Neutrophil (primary cell): ENCODE results near the gene TENT5C.

Experiments used
- H3K27ac ChIP-seq: fragments of 200-600 bp; sonication (generic); 2 replicates; pipeline ENCODE4 v1.5.1; 2016; ENCODE audit warnings: mild to moderate bottlenecking, moderate library complexity
- H3K27me3 ChIP-seq: fragments of 200-600 bp; sonication (generic); 2 replicates; pipeline ENCODE4 v1.6.0; 2016; ENCODE audit warnings: mild to moderate bottlenecking
- H3K36me3 ChIP-seq: fragments of 200-600 bp; sonication (generic); 2 replicates; pipeline ENCODE4 v1.5.1; 2017
- H3K4me1 ChIP-seq, 2 experiments: fragments of 200-600 bp in 1 of 2; sonication (generic) in 1 of 2; 1 replicate in 1 of 2; 2 replicates in 1 of 2; pipeline versions ENCODE4 v1.5.1 to v1.6.1; 2013 to 2016; ENCODE audit warnings: low read depth in 1 of 2, low read length in 1 of 2, mild to moderate bottlenecking in 1 of 2, moderate library complexity in 1 of 2; ENCODE audit not compliant: control insufficient read depth in 1 of 2, insufficient read depth in 1 of 2
- H3K4me3 ChIP-seq, 2 experiments: fragments of 200-600 bp in 1 of 2; sonication (generic) in 1 of 2; 1 replicate in 1 of 2; 2 replicates in 1 of 2; pipeline ENCODE4 v1.5.1; 2013 to 2016; ENCODE audit warnings: low read depth in 1 of 2, low read length in 1 of 2, mild to moderate bottlenecking in 1 of 2, moderate library complexity in 1 of 2
- H3K9me3 ChIP-seq: fragments of 200-600 bp; sonication (generic); 2 replicates; pipeline ENCODE4 v1.5.1; 2016
- TF ChIP-seq, protein P1 (sequence below): fragments of 200-600 bp; sonication (generic); IDR thresholded peaks from 2 replicates; pipeline ENCODE4 v1.5.1; 2016; ENCODE audit warnings: antibody characterized with exemption

The TENT5C gene

DNA sequence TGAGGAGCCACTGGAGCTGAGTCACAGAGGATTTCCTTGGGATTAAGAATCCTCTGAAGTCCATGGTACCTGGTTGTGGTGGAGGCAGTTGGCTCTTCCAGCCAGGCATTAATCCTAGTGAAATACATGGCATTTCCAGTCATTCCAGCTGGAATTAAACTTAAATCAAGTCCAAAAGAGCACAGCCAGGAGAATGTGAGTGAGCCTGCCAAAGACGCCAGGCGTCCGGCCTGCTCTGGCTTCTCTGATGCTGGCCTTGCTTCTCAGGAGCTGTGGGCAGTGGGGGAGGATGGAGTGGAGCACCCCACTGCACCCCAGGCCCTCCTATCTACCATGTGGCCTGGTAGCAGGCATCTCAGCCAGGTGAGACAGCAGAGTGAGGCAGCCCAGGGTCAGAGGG, 23.4 kb upstream of the TENT5C start:
- Histone ChIP-seq H3K9me3 (no peaks in the 10 kb centered on the region), H3K27me3 (no peaks in the 10 kb centered on the region), H3K27ac (no peak overlapping the region), H3K4me3 (no peak overlapping the region), H3K36me3 (no peaks in the 10 kb centered on the region), H3K4me1 (no peaks in the 10 kb centered on the region)
- TF ChIP-seq, protein P1, sequence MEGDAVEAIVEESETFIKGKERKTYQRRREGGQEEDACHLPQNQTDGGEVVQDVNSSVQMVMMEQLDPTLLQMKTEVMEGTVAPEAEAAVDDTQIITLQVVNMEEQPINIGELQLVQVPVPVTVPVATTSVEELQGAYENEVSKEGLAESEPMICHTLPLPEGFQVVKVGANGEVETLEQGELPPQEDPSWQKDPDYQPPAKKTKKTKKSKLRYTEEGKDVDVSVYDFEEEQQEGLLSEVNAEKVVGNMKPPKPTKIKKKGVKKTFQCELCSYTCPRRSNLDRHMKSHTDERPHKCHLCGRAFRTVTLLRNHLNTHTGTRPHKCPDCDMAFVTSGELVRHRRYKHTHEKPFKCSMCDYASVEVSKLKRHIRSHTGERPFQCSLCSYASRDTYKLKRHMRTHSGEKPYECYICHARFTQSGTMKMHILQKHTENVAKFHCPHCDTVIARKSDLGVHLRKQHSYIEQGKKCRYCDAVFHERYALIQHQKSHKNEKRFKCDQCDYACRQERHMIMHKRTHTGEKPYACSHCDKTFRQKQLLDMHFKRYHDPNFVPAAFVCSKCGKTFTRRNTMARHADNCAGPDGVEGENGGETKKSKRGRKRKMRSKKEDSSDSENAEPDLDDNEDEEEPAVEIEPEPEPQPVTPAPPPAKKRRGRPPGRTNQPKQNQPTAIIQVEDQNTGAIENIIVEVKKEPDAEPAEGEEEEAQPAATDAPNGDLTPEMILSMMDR: no peak

DNA sequence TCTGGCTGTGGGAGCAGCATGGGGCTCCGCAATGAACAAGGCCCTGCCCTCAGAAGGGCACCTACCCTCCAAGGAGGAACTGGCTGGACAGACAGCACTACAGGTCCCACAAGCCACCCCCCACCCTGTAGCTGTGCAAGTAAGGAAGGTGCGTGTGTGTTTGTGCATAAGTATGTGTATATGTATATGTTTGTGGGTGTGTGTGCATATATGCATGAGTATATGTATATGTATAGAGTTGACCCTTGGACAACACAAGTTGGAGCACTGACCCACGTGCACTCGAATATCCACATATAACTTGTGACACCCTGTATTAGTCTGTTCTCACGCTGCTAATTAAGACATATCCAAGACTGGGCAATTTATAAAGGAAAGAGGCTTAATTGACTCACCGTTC, 22.6 kb upstream of the TENT5C start:
- TF ChIP-seq, protein P1: no peak
- H3K4me3 ChIP-seq: no peak overlapping the region

DNA sequence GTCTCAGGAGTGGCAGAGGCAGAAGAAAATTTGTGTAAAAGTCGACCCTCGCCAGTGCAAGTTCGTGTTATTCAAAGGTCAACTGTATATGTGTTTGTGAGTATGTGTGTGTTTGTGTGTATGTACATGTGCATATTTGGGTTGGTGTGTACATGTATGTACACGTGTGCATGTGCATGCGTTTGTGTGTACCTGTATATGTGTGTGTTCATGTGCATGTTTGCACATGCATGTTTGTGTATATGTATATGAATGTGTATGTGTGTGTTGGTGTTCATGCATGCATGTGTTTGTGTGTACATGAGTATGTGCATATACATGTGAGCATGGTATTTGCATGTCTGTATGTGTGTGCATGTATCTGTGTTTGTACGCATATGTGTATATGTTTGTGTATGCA, 21.7 kb upstream of the TENT5C start:
- Histone ChIP-seq H3K36me3 (no peaks in the 10 kb centered on the region), H3K9me3 (no peaks in the 10 kb centered on the region), H3K27ac (no peak overlapping the region), H3K27me3 (no peaks in the 10 kb centered on the region), H3K4me3 (no peak overlapping the region), H3K4me1 (no peaks in the 10 kb centered on the region)
- TF ChIP-seq, protein P1: no peak

More for the DNA sequence above, 22.6 kb upstream of the TENT5C start:
- Histone ChIP-seq H3K27ac (no peak overlapping the region), H3K27me3 (no peaks in the 10 kb centered on the region), H3K36me3 (no peaks in the 10 kb centered on the region), H3K4me1 (no peaks in the 10 kb centered on the region), H3K9me3 (no peaks in the 10 kb centered on the region)

DNA sequence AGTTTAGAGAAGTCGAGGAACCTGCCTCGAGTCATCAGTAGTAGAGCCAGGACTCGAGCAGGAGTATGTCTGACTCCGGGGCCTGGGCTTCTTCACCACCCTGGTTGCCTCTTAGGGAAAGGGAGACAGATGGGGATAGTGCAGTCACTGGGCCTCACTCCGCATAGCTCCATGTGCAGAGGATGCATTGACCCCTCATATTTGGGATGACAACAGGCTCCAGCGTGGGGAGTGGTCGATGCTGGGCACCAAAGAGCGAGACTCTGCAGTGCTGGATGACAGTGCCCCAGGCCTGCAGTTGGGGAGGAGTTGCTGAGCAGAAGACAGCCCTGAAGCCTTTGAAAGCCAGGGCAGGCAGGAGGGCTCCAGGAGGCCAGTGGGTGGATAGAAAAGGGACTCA, 20.8 kb upstream of the TENT5C start:
- H3K4me1 ChIP-seq: no peaks in the 10 kb centered on the region
- H3K36me3 ChIP-seq: no peaks in the 10 kb centered on the region
- no peaks in the 10 kb centered on the region for H3K9me3 ChIP-seq
- H3K27ac ChIP-seq: no peak overlapping the region
- no peaks in the 10 kb centered on the region for H3K27me3 ChIP-seq
- TF ChIP-seq, protein P1: no peak
- H3K4me3 ChIP-seq: no peak overlapping the region

DNA sequence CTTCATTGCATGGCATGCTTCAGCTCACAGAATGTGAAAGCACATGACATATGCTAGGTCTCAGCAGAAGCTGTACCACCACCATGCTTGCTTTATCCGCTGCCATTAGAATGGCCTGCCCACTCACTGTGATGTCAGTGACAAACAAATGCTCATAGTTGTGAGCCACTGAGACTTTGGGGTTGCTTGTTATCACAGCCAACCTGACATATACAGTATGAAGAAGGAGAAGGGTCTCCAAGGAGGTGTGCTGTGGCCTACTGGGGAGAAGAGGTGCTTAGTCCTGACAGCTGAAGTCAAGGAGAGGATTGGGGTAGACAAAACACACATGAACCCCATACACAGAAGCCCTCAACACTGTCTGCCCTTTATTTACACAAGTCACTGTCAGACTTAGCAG, 19.5 kb upstream of the TENT5C start:
- no peak overlapping the region for H3K4me3 ChIP-seq
- H3K27me3 ChIP-seq: no peaks in the 10 kb centered on the region
- H3K36me3 ChIP-seq: no peaks in the 10 kb centered on the region
- TF ChIP-seq, protein P1: no peak
- H3K4me1 ChIP-seq: no peaks in the 10 kb centered on the region
- no peak overlapping the region for H3K27ac ChIP-seq
- H3K9me3 ChIP-seq: no peaks in the 10 kb centered on the region
